HepG2 (cell line): Measurements from ENCODE around the gene TTC38. TPM values are rescaled to one million over a fixed set of nuclear protein-coding genes. Genes with fewer than 3 reads are reported as not detected.

ENCODE experiments used
- ATAC-seq: fragments of 200-7000 bp; cut with Tn5 transposase; 3 replicates; pipeline ENCODE4 v1.9.1; 2020; ENCODE audit warnings: mild to moderate bottlenecking, moderate library complexity
- BruUV-seq: library from RNA; stranded (reverse); fragments of 400-500 nt; replicated peaks from 2 replicates; lab custom pipeline; 2021; lab: Mats Ljungman, UMichigan
- CTCF ChIA-PET: fragments of 300-600 bp; formaldehyde crosslinking; extraction: SDS; loops from one replicate; lab custom pipeline; 2021; ENCODE audit warnings: low total read pairs, inconsistent platforms, low intra/inter-chr PET ratio; lab: Yijun Ruan, JAX
- POLR2A ChIA-PET: fragments of 350-600 bp; sonication (Branson Sonifier 250); formaldehyde crosslinking; loops from one replicate; lab custom pipeline; 2020; ENCODE audit warnings: antibody characterized with exemption, inconsistent platforms; lab: Yijun Ruan, JAX
- DNase-seq: peaks from one replicate; pipeline ENCODE4 v3.0.0-alpha.2; 2015; ENCODE audit warnings: low spot score
- FAIRE-seq: peaks from 3 replicates; lab custom pipeline; 2011; peaks lifted over from hg19 to GRCh38; lab: Jason Lieb, UNC
- H2AFZ ChIP-seq: one replicate; pipeline ENCODE4 v1.6.1; 2011; ENCODE audit warnings: low read length, inconsistent platforms
- H3K27ac ChIP-seq: fragments of 300-600 bp; 3 replicates; pipeline ENCODE4 v1.8.0; 2011; ENCODE audit warnings: mixed run types, mild to moderate bottlenecking, mixed read lengths, low read length, inconsistent platforms; ENCODE audit not compliant: insufficient read depth; ENCODE audit errors: extremely low read length
- H3K27me3 ChIP-seq, 2 experiments: fragments of 200-600 bp in 1 of 2; 2 replicates in 1 of 2; 3 replicates in 1 of 2; pipeline versions ENCODE4 v1.6.0 to v1.8.0; 2011; ENCODE audit warnings: low read length in 2 of 2, mild to moderate bottlenecking in 2 of 2, moderate library complexity in 2 of 2, inconsistent platforms in 1 of 2; ENCODE audit not compliant: insufficient read depth in 2 of 2, control insufficient read depth in 1 of 2
- H3K36me3 ChIP-seq, 2 experiments: fragments of 200-600 bp in 1 of 2; replicated peaks in 1 of 2; 2 replicates in 1 of 2; 3 replicates in 1 of 2; pipeline versions ENCODE4 v1.5.1 to v1.8.0; 2011; ENCODE audit warnings: low read length in 2 of 2, inconsistent platforms in 1 of 2; ENCODE audit not compliant: insufficient read depth in 2 of 2, control insufficient read depth in 1 of 2
- H3K4me1 ChIP-seq: 2 replicates; pipeline ENCODE4 v1.5.1; 2012; ENCODE audit warnings: low read length, inconsistent platforms; ENCODE audit not compliant: insufficient read depth
- H3K4me2 ChIP-seq: 2 replicates; pipeline ENCODE4 v1.6.0; 2011; ENCODE audit warnings: low read depth, low read length, inconsistent platforms
- H3K4me3 ChIP-seq, 3 experiments: fragments of 200-600 bp in 1 of 3; sonication (generic), shearing (Covaris generic) in 1 of 3; replicated peaks in 1 of 3; 2 replicates each; pipeline ENCODE4 v1.5.1; 2011 to 2016; ENCODE audit warnings: low read length in 3 of 3, inconsistent platforms in 2 of 3, low read depth in 2 of 3, mild to moderate bottlenecking in 2 of 3, control low read depth in 1 of 3, mixed read lengths in 1 of 3; ENCODE audit not compliant: insufficient read depth in 1 of 3
- H3K79me2 ChIP-seq: one replicate; pipeline ENCODE4 v1.6.1; 2011; ENCODE audit warnings: low read length, inconsistent platforms; ENCODE audit not compliant: insufficient read depth
- H3K9ac ChIP-seq: 2 replicates; pipeline ENCODE4 v1.6.0; 2011; ENCODE audit warnings: mild to moderate bottlenecking, low read depth, low read length, inconsistent platforms; ENCODE audit not compliant: insufficient read depth
- H3K9me3 ChIP-seq: 2 replicates; pipeline ENCODE4 v1.5.1; 2012; ENCODE audit warnings: mild to moderate bottlenecking, low read length
- H4K20me1 ChIP-seq: 2 replicates; pipeline ENCODE4 v1.6.0; 2011; ENCODE audit warnings: inconsistent platforms, mild to moderate bottlenecking, low read length, moderate library complexity; ENCODE audit not compliant: insufficient read depth
- ASH2L ChIP-seq: fragments of 300-600, 200-600 bp; sonication (generic); IDR thresholded peaks from 2 replicates; pipeline ENCODE4 v1.7.0; 2017; ENCODE audit warnings: low read depth, mild to moderate bottlenecking, moderate library complexity, mixed read lengths, low read length; ENCODE audit not compliant: insufficient read length
- HNF1B ChIP-seq: sonication (generic); formaldehyde crosslinking; IDR thresholded peaks from 2 replicates; pipeline ENCODE4 v1.5.1; 2020; ENCODE audit warnings: mild to moderate bottlenecking, moderate library complexity, missing genetic modification reagents
- MAFF ChIP-seq: IDR thresholded peaks from 2 replicates; pipeline ENCODE4 v1.6.1; 2011; ENCODE audit warnings: low read depth, low read length, improper control_type of control experiment
- NBN ChIP-seq: fragments of 450-650 bp; conservative IDR thresholded peaks from 2 replicates; pipeline ENCODE4 v1.6.1; 2017
- NFE2 ChIP-seq: sonication (generic); formaldehyde crosslinking; IDR thresholded peaks from 2 replicates; pipeline ENCODE4 v1.4.0; 2020; ENCODE audit warnings: missing genetic modification reagents
- PHB2 ChIP-seq: fragments of 450-650 bp; IDR thresholded peaks from 2 replicates; pipeline ENCODE4 v1.6.1; 2018; ENCODE audit not compliant: partially characterized antibody
- RFX3 ChIP-seq: IDR thresholded peaks from 2 replicates; pipeline ENCODE4 v1.6.1; 2016; ENCODE audit warnings: missing biosample characterization, missing genetic modification reagents
- ZNF160 ChIP-seq: sonication (generic); formaldehyde crosslinking; IDR thresholded peaks from 2 replicates; pipeline ENCODE4 v1.8.0; 2022; ENCODE audit warnings: mild to moderate bottlenecking, inconsistent platforms, missing genetic modification reagents
- ZNF354B ChIP-seq: sonication (generic); formaldehyde crosslinking; IDR thresholded peaks from 2 replicates; pipeline ENCODE4 v1.8.0; 2022; ENCODE audit warnings: mild to moderate bottlenecking, missing genetic modification reagents
- ZNF841 ChIP-seq: sonication (generic); formaldehyde crosslinking; IDR thresholded peaks from 2 replicates; pipeline ENCODE4 v1.8.1; 2023; ENCODE audit warnings: missing genetic modification reagents, borderline replicate concordance
- WGBS: methylation state at CpG from one replicate; pipeline ENCODE4 v1.1.6; 2017; ENCODE audit warnings: low lambda C conversion rate; 5-methylcytosine and 5-hydroxymethylcytosine counted together
- in situ Hi-C: cut with HindIII; loops from 2 replicates; pipeline ENCODE4 v1.10.0; 2017; ENCODE audit warnings: low pct_unique_long_range_greater_than_20kb; ENCODE audit not compliant: extremely low pct_ligation_motif_present
- intact Hi-C: fragments of 100-400 bp; cut with micrococcal nuclease; formaldehyde crosslinking; loops from one replicate; pipeline ENCODE4 v1.10.0; 2022; ENCODE audit not compliant: unreplicated experiment
- polyA plus RNA-seq, 8 experiments: library from polyadenylated mRNA; depleted of rRNA in 3 of 8; stranded (reverse) in 7 of 8; unstranded in 1 of 8; fragments of >200 nt; fragmentation: Illumina TruSeq in 4 of 8; extraction: Trizol in 4 of 8; gene quantifications; 2 replicates each; pipeline versions ENCODE4 v1.2.1 to v1.2.3, GENCODE V29; 2011 to 2016; ENCODE audit warnings: low read depth in 4 of 8, missing spikeins in 1 of 8, mixed read lengths in 1 of 8; ENCODE audit not compliant: insufficient read depth in 1 of 8
- total RNA-seq, 5 experiments: library from RNA; depleted of rRNA; stranded (reverse); fragments of >200 nt; fragmentation: Illumina TruSeq; extraction: Trizol; gene quantifications; 2 replicates each; pipeline ENCODE4 v1.2.3, GENCODE V29; 2016; ENCODE audit warnings: low read depth in 1 of 5
- TF ChIP-seq, protein P1 (sequence below): sonication (generic); formaldehyde crosslinking; IDR thresholded peaks from 2 replicates; pipeline ENCODE4 v1.4.0; 2020; ENCODE audit warnings: low read depth, missing genetic modification reagents

Gene TTC38
- total and polyA plus RNA-seq, 2 of the 13 experiments (the other 11 are each of a cell fraction or from before 2014, with no cell fraction given) = 101 to 105 TPM

- intact Hi-C loops (no loop called here), in situ Hi-C loops (no loop called here)
- H3K9me3 ChIP-seq = no peaks in the 10 kb centered on the region
- DNase-seq (no peak), FAIRE-seq (no peak), ATAC-seq (no peak)
- WGBS = 97% methylated on average over 7 of the region's 7 CpGs
- no peak overlapping the region for H3K4me3 ChIP-seq
- no peak overlapping the region for H2AFZ ChIP-seq
- no peaks in the 10 kb centered on the region for H3K27me3 ChIP-seq
- ChIA-PET POLR2A (no interaction called here), CTCF (no interaction called here)
- no TSS peak for BruUV-seq
- H4K20me1 ChIP-seq = no peaks in the 10 kb centered on the region
- H3K36me3 ChIP-seq = peaks cover 5% of the 10 kb centered on the region in 2 experiments; a peak in 4 of 5 replicates
- TF ChIP-seq MAFF (no peak), ZNF841 (CRISPR knock-in tag) (no peak), NFE2 (CRISPR knock-in tag) (no peak), RFX3 (no peak), ZNF160 (CRISPR knock-in tag) (no peak), PHB2 (no peak), ASH2L (no peak), HNF1B (no peak), NBN (no peak), ZNF354B (no peak)
- TF ChIP-seq, protein P1, sequence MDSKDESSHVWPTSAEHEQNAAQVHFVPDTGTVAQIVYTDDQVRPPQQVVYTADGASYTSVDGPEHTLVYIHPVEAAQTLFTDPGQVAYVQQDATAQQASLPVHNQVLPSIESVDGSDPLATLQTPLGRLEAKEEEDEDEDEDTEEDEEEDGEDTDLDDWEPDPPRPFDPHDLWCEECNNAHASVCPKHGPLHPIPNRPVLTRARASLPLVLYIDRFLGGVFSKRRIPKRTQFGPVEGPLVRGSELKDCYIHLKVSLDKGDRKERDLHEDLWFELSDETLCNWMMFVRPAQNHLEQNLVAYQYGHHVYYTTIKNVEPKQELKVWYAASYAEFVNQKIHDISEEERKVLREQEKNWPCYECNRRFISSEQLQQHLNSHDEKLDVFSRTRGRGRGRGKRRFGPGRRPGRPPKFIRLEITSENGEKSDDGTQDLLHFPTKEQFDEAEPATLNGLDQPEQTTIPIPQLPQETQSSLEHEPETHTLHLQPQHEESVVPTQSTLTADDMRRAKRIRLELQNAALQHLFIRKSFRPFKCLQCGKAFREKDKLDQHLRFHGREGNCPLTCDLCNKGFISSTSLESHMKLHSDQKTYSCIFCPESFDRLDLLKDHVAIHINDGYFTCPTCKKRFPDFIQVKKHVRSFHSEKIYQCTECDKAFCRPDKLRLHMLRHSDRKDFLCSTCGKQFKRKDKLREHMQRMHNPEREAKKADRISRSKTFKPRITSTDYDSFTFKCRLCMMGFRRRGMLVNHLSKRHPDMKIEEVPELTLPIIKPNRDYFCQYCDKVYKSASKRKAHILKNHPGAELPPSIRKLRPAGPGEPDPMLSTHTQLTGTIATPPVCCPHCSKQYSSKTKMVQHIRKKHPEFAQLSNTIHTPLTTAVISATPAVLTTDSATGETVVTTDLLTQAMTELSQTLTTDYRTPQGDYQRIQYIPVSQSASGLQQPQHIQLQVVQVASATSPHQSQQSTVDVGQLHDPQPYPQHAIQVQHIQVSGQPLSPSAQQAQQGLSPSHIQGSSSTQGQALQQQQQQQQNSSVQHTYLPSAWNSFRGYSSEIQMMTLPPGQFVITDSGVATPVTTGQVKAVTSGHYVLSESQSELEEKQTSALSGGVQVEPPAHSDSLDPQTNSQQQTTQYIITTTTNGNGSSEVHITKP (CRISPR knock-in tag) = no peak
- H3K9ac ChIP-seq = no peak overlapping the region
- H3K79me2 ChIP-seq = no peaks in the 10 kb centered on the region
- no peaks in the 10 kb centered on the region for H3K4me1 ChIP-seq
- H3K4me2 ChIP-seq = no peak overlapping the region
- no peak overlapping the region for H3K27ac ChIP-seq
These were observed 41.2 kb upstream of the TTC38 start for GRCh38 chr22:46226577-46226976.
